Melanocyte of skin (primary cell): ENCODE results near the gene VANGL2. TPM values are rescaled to one million over a fixed set of nuclear protein-coding genes. Genes with fewer than 3 reads are reported as not detected.

ENCODE experiments used
- small RNA-seq, 2 donors: library from RNA; depleted of rRNA; stranded (forward); fragments of <200 nt; gene quantifications; one replicate each; pipeline ENCODE3, GENCODE V24; 2012
- total RNA-seq, 2 donors: library from RNA; depleted of rRNA; stranded (reverse); fragments of >200 nt; gene quantifications; 2 replicates each; pipeline ENCODE4 v1.2.3, GENCODE V29; 2012

Gene VANGL2
- 1 to 10 TPM; 4.7 to 4.8 TPM for total RNA-seq

GRCh38 chr1:160400223-160400645 is at the start of gene VANGL2:
Gene VANGL2, plus strand, starts transcription at chr1:160400564. Its CDS starts 15,274 bp downstream, at chr1:160415838.

GRCh38 chr1:160366731-160367515 is 33.4 kb upstream of the VANGL2 start, which contains the start of gene NHLH1:
Gene NHLH1, plus strand, starts transcription at chr1:160367071. Its CDS starts 3,661 bp downstream, at chr1:160370732.

Small RNA genes lying within 50 kb of the gene (small RNA-seq; reads per million reads assigned to genes)
- gene RNU4-42P, result 0 reads per million in 2 donors

Other genes starting within 250 kb of the VANGL2 start
- gene ATP1A4, start 249.0 kb upstream of the VANGL2 start, total RNA-seq, result under 1 TPM in 1 of 2 donors, not detected in 1; under 0.01 TPM
- gene CASQ1, start 210.0 kb upstream of the VANGL2 start, total RNA-seq, result not detected
- 10 to 100 TPM; 60.6 to 79.9 TPM for gene PEA15, start 195.2 kb upstream of the VANGL2 start, total RNA-seq
- 10 to 100 TPM; 59.3 to 75.0 TPM for gene DCAF8, start 138.0 kb upstream of the VANGL2 start, total RNA-seq
- 10 to 100 TPM; 46.0 to 61.9 TPM for gene PEX19, start 115.4 kb upstream of the VANGL2 start, total RNA-seq
- gene COPA, start 57.3 kb upstream of the VANGL2 start, total RNA-seq, result 100 to 1,000 TPM; 133 to 194 TPM
- gene NCSTN, start 57.2 kb upstream of the VANGL2 start, total RNA-seq, result 100 to 1,000 TPM; 110 to 132 TPM
- gene NHLH1, start 33.5 kb upstream of the VANGL2 start, total RNA-seq, result under 1 TPM; under 0.01 TPM
- gene SLAMF6, start 122.7 kb downstream of the VANGL2 start, total RNA-seq, result not detected
- gene CD84, start 178.9 kb downstream of the VANGL2 start, total RNA-seq, result not detected
- not detected for gene SLAMF1, start 246.5 kb downstream of the VANGL2 start, total RNA-seq